HepG2 (cell line): Measurements from ENCODE around the gene TOB1. TPM values are rescaled to one million over a fixed set of nuclear protein-coding genes. Genes with fewer than 3 reads are reported as not detected.

Experiments
- AKNA ChIP-seq: sonication (generic); formaldehyde crosslinking; IDR thresholded peaks from 2 replicates; pipeline ENCODE4 v1.4.0; 2020; ENCODE audit warnings: missing genetic modification reagents, borderline replicate concordance
- HDAC1 ChIP-seq: sonication (generic); formaldehyde crosslinking; IDR thresholded peaks from 2 replicates; pipeline ENCODE4 v1.5.1; 2020; ENCODE audit warnings: mild to moderate bottlenecking, missing genetic modification reagents
- ZHX2 ChIP-seq, 2 experiments: sonication (generic) in 1 of 2; formaldehyde crosslinking in 1 of 2; IDR thresholded peaks; 2 replicates each; pipeline versions ENCODE4 v1.6.1 to v1.9.0; 2014 to 2022; ENCODE audit warnings: antibody characterized with exemption in 1 of 2, borderline replicate concordance in 1 of 2, inconsistent platforms in 1 of 2, low read depth in 1 of 2, missing genetic modification reagents in 1 of 2
- ZNF333 ChIP-seq: sonication (generic); formaldehyde crosslinking; IDR thresholded peaks from 2 replicates; pipeline ENCODE4 v1.4.0; 2020; ENCODE audit warnings: mild to moderate bottlenecking, missing genetic modification reagents, borderline replicate concordance
- ZNF7 ChIP-seq: IDR thresholded peaks from 2 replicates; pipeline ENCODE4 v1.6.1; 2016; ENCODE audit warnings: missing biosample characterization, missing genetic modification reagents
- polyA plus RNA-seq, 8 experiments: library from polyadenylated mRNA; depleted of rRNA in 3 of 8; stranded (reverse) in 7 of 8; unstranded in 1 of 8; fragments of >200 nt; fragmentation: Illumina TruSeq in 4 of 8; extraction: Trizol in 4 of 8; gene quantifications; 2 replicates each; pipeline versions ENCODE4 v1.2.1 to v1.2.3, GENCODE V29; 2011 to 2016; ENCODE audit warnings: low read depth in 4 of 8, missing spikeins in 1 of 8, mixed read lengths in 1 of 8; ENCODE audit not compliant: insufficient read depth in 1 of 8
- total RNA-seq, 5 experiments: library from RNA; depleted of rRNA; stranded (reverse); fragments of >200 nt; fragmentation: Illumina TruSeq; extraction: Trizol; gene quantifications; 2 replicates each; pipeline ENCODE4 v1.2.3, GENCODE V29; 2016; ENCODE audit warnings: low read depth in 1 of 5
- TF ChIP-seq, protein P1 (sequence below): sonication (generic); formaldehyde crosslinking; conservative IDR thresholded peaks from 2 replicates; pipeline ENCODE4 v1.4.0; 2020; ENCODE audit warnings: mild to moderate bottlenecking, missing genetic modification reagents, moderate library complexity
- TF ChIP-seq, protein P2 (sequence below): sonication (generic); formaldehyde crosslinking; IDR thresholded peaks from 2 replicates; pipeline ENCODE4 v1.5.0; 2020; ENCODE audit warnings: missing genetic modification reagents

Gene TOB1
- total and polyA plus RNA-seq, 2 of the 13 experiments (the other 11 are each of a cell fraction or from before 2014, with no cell fraction given) = 21.9 to 57.7 TPM

GRCh38 chr17:50884439-50885311 lies 18.5 kb upstream of the TOB1 start (continued):
- no peak for TF ChIP-seq ZHX2 (IDR thresholded peaks at IDR 0.05; ENCODE audit: low read depth)
- no peak; the same call in 1 of the 2 replicates for TF ChIP-seq ZHX2 (CRISPR knock-in tag; IDR thresholded peaks at IDR 0.05; ENCODE audit: borderline replicate concordance)
- TF ChIP-seq, protein P1, sequence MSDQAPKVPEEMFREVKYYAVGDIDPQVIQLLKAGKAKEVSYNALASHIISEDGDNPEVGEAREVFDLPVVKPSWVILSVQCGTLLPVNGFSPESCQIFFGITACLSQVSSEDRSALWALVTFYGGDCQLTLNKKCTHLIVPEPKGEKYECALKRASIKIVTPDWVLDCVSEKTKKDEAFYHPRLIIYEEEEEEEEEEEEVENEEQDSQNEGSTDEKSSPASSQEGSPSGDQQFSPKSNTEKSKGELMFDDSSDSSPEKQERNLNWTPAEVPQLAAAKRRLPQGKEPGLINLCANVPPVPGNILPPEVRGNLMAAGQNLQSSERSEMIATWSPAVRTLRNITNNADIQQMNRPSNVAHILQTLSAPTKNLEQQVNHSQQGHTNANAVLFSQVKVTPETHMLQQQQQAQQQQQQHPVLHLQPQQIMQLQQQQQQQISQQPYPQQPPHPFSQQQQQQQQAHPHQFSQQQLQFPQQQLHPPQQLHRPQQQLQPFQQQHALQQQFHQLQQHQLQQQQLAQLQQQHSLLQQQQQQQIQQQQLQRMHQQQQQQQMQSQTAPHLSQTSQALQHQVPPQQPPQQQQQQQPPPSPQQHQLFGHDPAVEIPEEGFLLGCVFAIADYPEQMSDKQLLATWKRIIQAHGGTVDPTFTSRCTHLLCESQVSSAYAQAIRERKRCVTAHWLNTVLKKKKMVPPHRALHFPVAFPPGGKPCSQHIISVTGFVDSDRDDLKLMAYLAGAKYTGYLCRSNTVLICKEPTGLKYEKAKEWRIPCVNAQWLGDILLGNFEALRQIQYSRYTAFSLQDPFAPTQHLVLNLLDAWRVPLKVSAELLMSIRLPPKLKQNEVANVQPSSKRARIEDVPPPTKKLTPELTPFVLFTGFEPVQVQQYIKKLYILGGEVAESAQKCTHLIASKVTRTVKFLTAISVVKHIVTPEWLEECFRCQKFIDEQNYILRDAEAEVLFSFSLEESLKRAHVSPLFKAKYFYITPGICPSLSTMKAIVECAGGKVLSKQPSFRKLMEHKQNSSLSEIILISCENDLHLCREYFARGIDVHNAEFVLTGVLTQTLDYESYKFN (CRISPR knock-in tag) = peak; percentile 90
- TF ChIP-seq AKNA (CRISPR knock-in tag) = no peak
- TF ChIP-seq ZNF333 (CRISPR knock-in tag) = peak; percentile 28; the same call in 1 of the 2 replicates
- TF ChIP-seq, protein P2, sequence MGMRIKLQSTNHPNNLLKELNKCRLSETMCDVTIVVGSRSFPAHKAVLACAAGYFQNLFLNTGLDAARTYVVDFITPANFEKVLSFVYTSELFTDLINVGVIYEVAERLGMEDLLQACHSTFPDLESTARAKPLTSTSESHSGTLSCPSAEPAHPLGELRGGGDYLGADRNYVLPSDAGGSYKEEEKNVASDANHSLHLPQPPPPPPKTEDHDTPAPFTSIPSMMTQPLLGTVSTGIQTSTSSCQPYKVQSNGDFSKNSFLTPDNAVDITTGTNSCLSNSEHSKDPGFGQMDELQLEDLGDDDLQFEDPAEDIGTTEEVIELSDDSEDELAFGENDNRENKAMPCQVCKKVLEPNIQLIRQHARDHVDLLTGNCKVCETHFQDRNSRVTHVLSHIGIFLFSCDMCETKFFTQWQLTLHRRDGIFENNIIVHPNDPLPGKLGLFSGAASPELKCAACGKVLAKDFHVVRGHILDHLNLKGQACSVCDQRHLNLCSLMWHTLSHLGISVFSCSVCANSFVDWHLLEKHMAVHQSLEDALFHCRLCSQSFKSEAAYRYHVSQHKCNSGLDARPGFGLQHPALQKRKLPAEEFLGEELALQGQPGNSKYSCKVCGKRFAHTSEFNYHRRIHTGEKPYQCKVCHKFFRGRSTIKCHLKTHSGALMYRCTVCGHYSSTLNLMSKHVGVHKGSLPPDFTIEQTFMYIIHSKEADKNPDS (CRISPR knock-in tag) = 0 out of 2 replicates have a peak, but pooled peaks have one; percentile 65
- peak; percentile 40; the same call in 1 of the 2 replicates for TF ChIP-seq HDAC1 (CRISPR knock-in tag)
- no peak for TF ChIP-seq ZNF7
